ENCODE data around the gene PRPF31. TPM values are rescaled to one million over a fixed set of nuclear protein-coding genes. Genes with fewer than 3 reads are reported as not detected.
A peak's percentile ranks its signal among the peaks of the same experiment; 100 is the strongest.
"Not testable (repeated sequence)": the region's sequence is repeated elsewhere in the genome, so short reads cannot be mapped to it uniquely, and the experiment has no call there.

PRPF31 gene
- total RNA-seq, 2 experiments from 2014 or later, result 81.1 to 85.2 TPM

DNA sequence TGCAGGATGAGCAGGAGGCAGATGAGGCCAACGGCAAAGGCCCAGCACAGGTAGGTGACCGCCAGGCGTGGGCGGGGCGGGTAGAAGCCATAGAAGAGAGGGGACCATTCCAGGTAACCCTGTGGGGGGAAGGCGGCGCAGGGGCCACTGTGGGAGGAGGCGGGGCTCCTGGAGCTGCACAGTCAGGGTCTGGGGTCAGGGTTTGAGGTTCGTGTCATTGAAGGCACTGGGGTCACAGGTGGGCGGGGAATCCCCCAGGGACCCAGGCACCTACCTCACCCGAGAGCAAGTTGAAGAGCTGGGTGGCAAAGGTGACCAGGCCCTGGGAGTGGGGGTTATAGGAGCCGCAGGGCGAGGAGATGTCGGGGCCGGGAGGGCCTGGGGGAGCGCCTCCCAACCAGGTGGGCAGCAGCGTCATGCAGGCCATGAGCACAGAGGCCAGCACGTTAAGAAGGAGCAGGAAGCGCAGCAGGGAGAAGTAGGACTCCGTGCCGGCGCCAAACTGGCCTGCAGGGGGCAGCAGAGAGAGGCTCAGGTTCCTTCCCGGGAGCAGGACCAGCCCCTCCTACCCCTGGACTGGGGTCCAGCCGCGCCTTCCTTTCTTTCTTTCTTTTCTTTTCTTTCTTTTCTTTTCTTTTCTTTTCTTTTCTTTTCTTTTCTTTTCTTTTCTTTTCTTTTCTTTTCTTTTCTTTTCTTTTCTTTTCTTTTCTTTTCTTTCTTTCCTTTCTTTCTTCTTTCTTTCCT, 52.8 kb downstream of the PRPF31 start:
- peaks cover 13% of the 10 kb centered on the region for H3K4me1 Mint-ChIP-seq (ENCODE audit: low read depth)
- no peak overlapping the region for H3K4me3 Mint-ChIP-seq
- peak; percentile 91 for ATAC-seq
- DNase-seq, result peak; percentile 96
- H3K27me3 Mint-ChIP-seq, result peaks cover 11% of the 10 kb centered on the region
- TF ChIP-seq, protein P1, sequence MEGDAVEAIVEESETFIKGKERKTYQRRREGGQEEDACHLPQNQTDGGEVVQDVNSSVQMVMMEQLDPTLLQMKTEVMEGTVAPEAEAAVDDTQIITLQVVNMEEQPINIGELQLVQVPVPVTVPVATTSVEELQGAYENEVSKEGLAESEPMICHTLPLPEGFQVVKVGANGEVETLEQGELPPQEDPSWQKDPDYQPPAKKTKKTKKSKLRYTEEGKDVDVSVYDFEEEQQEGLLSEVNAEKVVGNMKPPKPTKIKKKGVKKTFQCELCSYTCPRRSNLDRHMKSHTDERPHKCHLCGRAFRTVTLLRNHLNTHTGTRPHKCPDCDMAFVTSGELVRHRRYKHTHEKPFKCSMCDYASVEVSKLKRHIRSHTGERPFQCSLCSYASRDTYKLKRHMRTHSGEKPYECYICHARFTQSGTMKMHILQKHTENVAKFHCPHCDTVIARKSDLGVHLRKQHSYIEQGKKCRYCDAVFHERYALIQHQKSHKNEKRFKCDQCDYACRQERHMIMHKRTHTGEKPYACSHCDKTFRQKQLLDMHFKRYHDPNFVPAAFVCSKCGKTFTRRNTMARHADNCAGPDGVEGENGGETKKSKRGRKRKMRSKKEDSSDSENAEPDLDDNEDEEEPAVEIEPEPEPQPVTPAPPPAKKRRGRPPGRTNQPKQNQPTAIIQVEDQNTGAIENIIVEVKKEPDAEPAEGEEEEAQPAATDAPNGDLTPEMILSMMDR (IDR thresholded peaks at IDR 0.05), result peak; percentile 83
- POLR2A ChIA-PET, result interaction anchor here (1.4 to 1.8 kb wide), 2 partner anchors 9 to 33 kb away, joined by 5 read pairs; partner anchors contain the start of genes LENG1 and RPS9
- H3K9me3 Mint-ChIP-seq, result no peaks in the 10 kb centered on the region
- CTCF ChIA-PET, result interaction anchor here (0.6 to 3.0 kb wide), 8 partner anchors 10 to 100 kb away, joined by 3 to 22 read pairs (median 4); partner anchors contain the start of genes CNOT3, LENG1 and MBOAT7
- H3K36me3 Mint-ChIP-seq (ENCODE audit: low read depth), result no peaks in the 10 kb centered on the region
- intact Hi-C loops (cut with micrococcal nuclease), result loop anchor here (1.0 kb wide), 1 partner anchor 63 kb away; no protein-coding TSS in a partner anchor
- H3K27ac Mint-ChIP-seq, result no peak overlapping the region

- intact Hi-C loops (cut with micrococcal nuclease), result no loop called here
- POLR2A ChIA-PET, result interaction anchor here (1.4 kb wide), 1 partner anchor 10 kb away, joined by 5 read pairs; the partner anchor contains the start of gene LENG1
- no peak for DNase-seq
- TF ChIP-seq, protein P1 (IDR thresholded peaks at IDR 0.05), result no peak
- no peak overlapping the region for H3K4me3 Mint-ChIP-seq
- H3K9me3 Mint-ChIP-seq, result no peaks in the 10 kb centered on the region
- H3K27ac Mint-ChIP-seq, result no peak overlapping the region
- CTCF ChIA-PET, result interaction anchor here (0.8 to 3.0 kb wide), 8 partner anchors 9 to 99 kb away, joined by 3 to 22 read pairs (median 5); partner anchors contain the start of genes LENG1 and MBOAT7
- H3K36me3 Mint-ChIP-seq (ENCODE audit: low read depth), result no peaks in the 10 kb centered on the region
- ATAC-seq, result no peak
- peaks cover 10% of the 10 kb centered on the region for H3K27me3 Mint-ChIP-seq
- H3K4me1 Mint-ChIP-seq (ENCODE audit: low read depth), result peaks cover 9% of the 10 kb centered on the region
Observed at GRCh38 chr19:54169149-54169740, 53.7 kb downstream of the PRPF31 start.

GRCh38 chr19:54171736-54172431, 56.3 kb downstream of the PRPF31 start:
- POLR2A ChIA-PET, result interaction anchor here (1.9 to 2.6 kb wide), 2 partner anchors 31 to 34 kb away, joined by 7 read pairs; no protein-coding TSS in a partner anchor
- CTCF ChIA-PET; ATAC-seq; H3K36me3 Mint-ChIP-seq (ENCODE audit: low read depth); DNase-seq; intact Hi-C loops (cut with micrococcal nuclease); H3K9me3 Mint-ChIP-seq; H3K27ac Mint-ChIP-seq; H3K27me3 Mint-ChIP-seq; H3K4me3 Mint-ChIP-seq; H3K4me1 Mint-ChIP-seq (ENCODE audit: low read depth): not testable (repeated sequence)

- DNase-seq (peak; percentile 22), ATAC-seq (no peak)
- intact Hi-C loops (cut with micrococcal nuclease), result no loop called here
- Mint-ChIP-seq H3K4me3 (no peak within 1 kb of the TSS), H3K27me3 (no peaks in the 10 kb centered on the region), H3K36me3 (ENCODE audit: low read depth) (peaks cover 4% of the 10 kb centered on the region), H3K9me3 (no peaks in the 10 kb centered on the region), H3K27ac (no peak within 1 kb of the TSS), H3K4me1 (ENCODE audit: low read depth) (peaks cover 3% of the 10 kb centered on the region)
- TF ChIP-seq, protein P1 (IDR thresholded peaks at IDR 0.05), result no peak
- POLR2A ChIA-PET, result interaction anchor here (1.2 to 2.6 kb wide), 5 partner anchors 9 to 33 kb away, joined by 3 to 7 read pairs (median 4); partner anchors contain the start of gene LENG1
- CTCF ChIA-PET, result interaction anchor here (0.9 kb wide), 1 partner anchor 93 kb away, joined by 3 read pairs; no protein-coding TSS in a partner anchor
Observed at GRCh38 chr19:54172471-54173358, 57.2 kb downstream of the PRPF31 start, which contains the start of gene TMC4. TSS of gene TMC4 (minus strand) at chr19:54173160. CDS start at chr19:54173117, 43 bp downstream.

Data from activated CD8-positive, alpha-beta T cell treated with anti-CD3 and anti-CD28 coated beads for 36 hours (primary cell).